GM10847 (cell line): ENCODE results near the gene TRAK2.

Source experiments
- POLR2A ChIP-seq: IDR thresholded peaks from 2 replicates; pipeline ENCODE4 v1.6.1; 2011; ENCODE audit not compliant: insufficient read length; ENCODE audit errors: extremely low read depth

Gene TRAK2

DNA sequence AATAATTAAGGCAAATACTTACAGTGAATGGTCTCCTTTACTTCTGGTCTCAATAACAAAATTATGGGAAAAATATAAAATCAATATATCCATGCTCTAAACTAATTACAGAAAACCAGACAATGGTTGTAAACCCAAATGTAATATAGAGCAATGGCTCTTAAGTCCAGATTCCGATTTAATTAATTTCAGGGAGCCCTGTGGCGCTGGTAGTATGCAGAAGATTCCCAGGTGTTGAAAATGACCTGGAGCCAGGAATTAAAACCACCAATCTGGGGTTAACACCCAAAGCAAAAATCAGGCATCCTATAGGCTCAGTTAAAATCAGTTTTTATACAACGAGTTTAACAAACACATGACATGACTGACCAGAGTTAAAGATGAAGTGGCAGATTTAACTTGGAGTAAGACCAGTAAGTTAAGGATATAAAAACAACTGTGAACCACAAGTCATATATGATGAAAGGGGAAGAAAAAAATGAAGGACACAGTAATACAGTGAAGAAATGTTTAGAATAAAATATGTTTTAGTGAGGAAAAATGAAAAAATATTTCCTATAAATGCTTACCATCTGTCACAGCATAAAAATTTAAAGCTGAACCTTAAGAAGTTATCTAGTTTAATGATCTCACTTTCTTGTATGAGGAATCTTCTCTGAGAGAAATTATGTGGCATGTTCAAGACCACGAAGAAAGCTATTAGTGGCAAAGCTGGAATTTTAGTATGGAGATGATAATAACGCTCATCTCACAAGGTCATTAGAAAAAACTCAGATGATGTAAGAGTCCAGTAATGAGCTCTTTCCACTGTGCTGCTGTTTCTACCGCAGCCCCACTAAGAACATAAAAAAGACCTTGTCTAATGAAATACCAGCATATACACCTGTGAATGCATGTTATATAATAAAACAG is 48.4 kb downstream of the TRAK2 start:
- no peak for TF ChIP-seq POLR2A

DNA sequence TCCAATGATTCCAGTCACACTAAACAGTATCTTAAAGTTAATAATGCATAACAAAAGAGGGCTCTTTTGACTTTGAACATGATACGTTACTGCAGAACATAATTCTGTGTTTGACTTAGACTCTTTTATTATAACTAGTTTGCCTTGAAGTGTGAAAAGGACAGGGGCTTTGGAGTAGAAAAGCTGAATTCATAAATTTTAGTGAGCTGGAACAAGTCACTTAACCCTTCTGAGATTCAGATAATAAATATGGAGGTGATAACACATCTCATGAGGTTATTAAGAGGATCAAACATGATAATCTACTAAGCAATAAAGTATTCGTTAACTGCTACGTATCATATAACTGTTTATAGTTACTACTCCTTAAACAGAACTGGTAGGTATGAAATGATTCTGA is 49.4 kb downstream of the TRAK2 start:
- no peak for TF ChIP-seq POLR2A

- no peak for TF ChIP-seq POLR2A
Observed at GRCh38 chr2:201396595-201396994, 54.7 kb downstream of the TRAK2 start.

- TF ChIP-seq POLR2A, result no peak
Observed at GRCh38 chr2:201383136-201383535, 68.1 kb downstream of the TRAK2 start.

DNA sequence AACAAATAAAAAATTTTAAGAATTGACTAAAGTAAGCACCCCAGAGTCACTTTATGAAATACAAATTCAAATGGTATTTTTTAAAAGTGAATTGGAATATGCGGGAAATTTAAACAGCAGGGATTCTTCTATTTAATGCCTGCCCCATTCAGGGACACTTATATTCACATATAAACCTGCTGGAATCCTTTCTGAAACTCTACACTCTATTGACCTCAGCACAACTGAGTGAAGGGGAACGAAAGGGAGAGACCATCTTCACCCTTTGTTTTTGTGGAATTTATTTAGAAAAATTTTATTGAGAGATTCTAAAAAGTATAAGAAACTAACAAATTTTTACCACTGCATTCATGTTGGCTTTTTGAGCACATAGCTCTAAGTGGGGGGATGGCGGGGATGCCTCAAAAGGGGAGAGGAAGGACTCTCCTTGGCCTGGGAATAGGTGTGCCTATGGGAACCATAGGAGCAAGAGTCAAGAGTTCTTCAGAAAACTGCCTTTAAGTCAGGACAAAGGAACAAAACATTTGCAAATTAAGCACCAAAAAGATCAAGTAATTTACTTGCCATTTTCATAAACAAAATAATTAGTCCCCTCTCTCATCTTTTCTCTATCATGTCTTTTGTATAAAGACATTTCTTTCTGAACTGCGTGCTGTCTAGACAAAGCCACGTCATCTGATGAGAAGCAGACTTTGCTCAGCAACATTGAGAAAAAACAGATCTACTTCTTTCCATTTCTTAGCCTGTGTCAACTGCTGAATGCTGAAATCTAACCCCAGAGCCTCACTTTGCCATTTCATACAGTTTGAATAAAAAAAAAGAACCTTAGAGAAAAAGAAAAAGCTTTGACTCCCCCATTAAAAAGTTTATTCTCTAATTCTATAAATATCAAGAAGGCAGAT is 72.5 kb downstream of the TRAK2 start:
- TF ChIP-seq POLR2A, result no peak

- no peak for TF ChIP-seq POLR2A
Observed at GRCh38 chr2:201377218-201377617, 74.0 kb downstream of the TRAK2 start.

GRCh38 chr2:201369775-201370174 is 81.5 kb downstream of the TRAK2 start:
- TF ChIP-seq POLR2A, result no peak

- no peak for TF ChIP-seq POLR2A
Observed at GRCh38 chr2:201366146-201366545, 85.1 kb downstream of the TRAK2 start.

- TF ChIP-seq POLR2A, result no peak
Observed at GRCh38 chr2:201363857-201364560, 87.2 kb downstream of the TRAK2 start.

- no peak for TF ChIP-seq POLR2A
Observed at GRCh38 chr2:201362396-201362795, 88.9 kb downstream of the TRAK2 start.

DNA sequence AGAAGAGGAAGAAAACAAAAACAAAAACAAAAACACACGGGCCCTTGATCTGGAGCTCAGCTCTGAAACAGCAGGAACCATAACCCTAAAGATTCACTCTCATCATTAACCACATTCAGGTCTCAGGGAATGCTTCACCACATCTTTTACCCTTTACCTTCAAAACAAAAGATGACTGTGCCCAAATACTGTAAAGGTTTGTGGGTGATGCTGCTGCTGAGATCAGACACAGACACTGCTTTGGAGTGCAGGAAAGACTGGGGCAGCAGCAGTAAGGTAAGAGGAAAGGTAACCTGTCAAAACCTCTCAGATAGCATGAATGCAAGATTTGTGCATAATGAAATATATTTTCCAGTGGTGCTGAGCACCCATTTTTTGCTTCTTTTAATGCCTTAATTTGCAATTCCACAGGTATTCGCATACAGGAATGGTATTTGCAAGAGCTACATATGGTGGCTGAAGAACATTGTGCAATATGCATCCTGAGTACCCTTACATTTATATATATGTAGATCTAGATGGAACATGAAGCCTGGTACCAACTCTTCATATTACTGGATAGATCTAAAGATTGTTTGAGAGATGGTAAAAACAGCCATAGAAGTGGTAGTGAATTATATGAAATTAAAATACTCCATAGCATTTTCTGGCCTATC is 90.1 kb downstream of the TRAK2 start:
- no peak for TF ChIP-seq POLR2A

GRCh38 chr2:201360256-201360655 is 91.0 kb downstream of the TRAK2 start:
- TF ChIP-seq POLR2A, result no peak

DNA sequence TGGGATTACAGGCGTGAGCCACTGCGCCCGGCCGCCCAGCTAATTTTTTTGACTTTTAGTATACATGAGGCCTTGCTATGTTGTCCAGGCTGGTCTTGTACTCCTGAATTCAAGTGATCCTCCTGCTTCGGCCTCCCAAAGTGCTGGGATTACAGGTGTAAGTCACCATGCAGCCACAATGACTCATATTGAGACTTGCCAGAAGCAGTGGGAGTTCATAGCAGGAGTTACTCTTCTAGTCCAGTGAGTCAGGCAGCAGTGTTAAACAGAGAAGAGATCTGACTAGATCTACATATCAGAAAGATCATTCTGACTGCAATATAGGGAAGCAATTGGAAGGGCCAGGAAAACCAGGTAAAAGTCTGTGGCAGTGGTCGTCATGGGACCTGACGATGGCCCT is 92.6 kb downstream of the TRAK2 start:
- TF ChIP-seq POLR2A, result no peak

DNA sequence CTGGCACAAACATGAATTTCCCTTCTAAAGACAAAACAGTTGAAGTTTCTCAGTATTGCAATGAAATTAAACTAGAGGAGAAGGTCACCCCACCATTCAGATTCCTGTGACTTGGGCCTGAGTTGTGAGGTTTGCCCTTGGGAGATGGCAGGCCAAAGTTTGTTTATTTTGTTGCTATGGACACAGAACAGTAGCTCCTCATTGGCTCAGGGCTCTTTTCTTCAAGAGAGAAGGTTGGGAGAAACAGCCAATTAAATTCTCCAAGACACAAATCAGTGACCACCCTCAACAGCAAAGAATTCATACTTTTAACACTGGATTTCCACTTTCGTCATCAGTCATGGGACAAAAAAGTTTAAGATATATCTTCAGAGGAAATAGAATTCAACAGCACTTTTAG is 94.0 kb downstream of the TRAK2 start, which contains the start of gene FLACC1:
Gene FLACC1, minus strand, starts transcription at position 125 of the 400 bp plus-strand sequence. CDS start 5,941 bp downstream, outside the sequence.
- TF ChIP-seq POLR2A, result no peak

DNA sequence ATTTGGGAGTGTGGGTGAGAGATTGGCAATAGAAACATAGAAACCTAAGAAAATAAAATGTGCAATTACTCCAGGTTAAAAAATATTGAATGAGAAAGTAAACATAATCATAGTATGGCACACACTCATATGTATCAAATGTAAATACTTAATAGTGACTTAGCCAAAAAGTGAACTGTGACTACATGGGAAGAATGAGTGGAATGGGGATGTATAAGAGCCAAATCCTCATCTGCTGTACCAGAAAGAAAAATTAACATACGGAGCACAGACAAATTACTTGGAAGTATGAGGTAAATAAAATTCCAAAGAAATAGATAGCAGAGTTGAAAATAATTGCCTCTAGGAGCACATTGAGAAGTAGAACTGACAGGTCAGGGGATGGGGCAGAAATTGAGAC is 98.1 kb downstream of the TRAK2 start:
- TF ChIP-seq POLR2A, result no peak
